ENCODE results near the gene TM9SF3.

The TM9SF3 gene

GRCh38 chr10:96532523-96532922 lies 54.3 kb downstream of the TM9SF3 start:
- H3K36me3 ChIP-seq (ENCODE audit: control insufficient read depth in 1 of 2, insufficient read depth in 2 of 2, low read length in 2 of 2): peaks cover 0 to 10% of the 10 kb centered on the region in 2 experiments
- H3K18ac ChIP-seq (ENCODE audit: low read length): no peak overlapping the region
- H3K79me2 ChIP-seq (ENCODE audit: control insufficient read depth, insufficient read depth, low read length, poor library complexity): no peaks in the 10 kb centered on the region
- WGBS (ENCODE audit: extremely low coverage, insufficient coverage, insufficient read length): no CpG with 5 or more reads among the region's 1 CpG
- no peak for DNase-seq
- H3K79me1 ChIP-seq (ENCODE audit: low read length): no peaks in the 10 kb centered on the region
- no peak overlapping the region for H3K9ac ChIP-seq (ENCODE audit: low read length)
- no peak overlapping the region for H2BK120ac ChIP-seq (ENCODE audit: insufficient read depth, low read length, poor library complexity)
- H2BK12ac ChIP-seq (ENCODE audit: low read length): no peak overlapping the region
- H4K8ac ChIP-seq (ENCODE audit: low read depth, low read length): no peak overlapping the region
- H4K91ac ChIP-seq (ENCODE audit: low read depth, low read length): no peak overlapping the region
- no peak overlapping the region for H3K4me3 ChIP-seq (ENCODE audit: low read depth, low read length)
- no peak overlapping the region for H2AFZ ChIP-seq (ENCODE audit: insufficient read depth, low read length, poor library complexity)
- H3K23ac ChIP-seq (ENCODE audit: low read length): no peak overlapping the region
- no peak overlapping the region for H3K27ac ChIP-seq (ENCODE audit: low read depth, low read length)
- no peaks in the 10 kb centered on the region for H3K27me3 ChIP-seq (ENCODE audit: insufficient read depth, low read length)
- no peaks in the 10 kb centered on the region for H3K9me3 ChIP-seq (ENCODE audit: insufficient read depth, low read depth, low read length)
- H3K14ac ChIP-seq (ENCODE audit: low read length): no peak overlapping the region
- no peaks in the 10 kb centered on the region for H3K4me1 ChIP-seq (ENCODE audit: control insufficient read depth in 1 of 2, insufficient read depth in 2 of 2, low read length in 2 of 2)
- H2AK5ac ChIP-seq (ENCODE audit: low read length): no peak overlapping the region
- no peak overlapping the region for H3K4ac ChIP-seq (ENCODE audit: low read depth, low read length)
- no peak overlapping the region for H4K12ac ChIP-seq (ENCODE audit: low read depth, low read length)
- H2BK5ac ChIP-seq (ENCODE audit: low read depth, low read length, poor library complexity): no peak overlapping the region
- no peak overlapping the region for H3K4me2 ChIP-seq (ENCODE audit: low read length)

GRCh38 chr10:96529634-96530279 lies 57.1 kb downstream of the TM9SF3 start:
- Histone ChIP-seq H3K23ac (ENCODE audit: low read length) (no peak overlapping the region), H3K9ac (ENCODE audit: low read length) (no peak overlapping the region), H2BK120ac (ENCODE audit: insufficient read depth, low read length, poor library complexity) (no peak overlapping the region), H3K14ac (ENCODE audit: low read length) (no peak overlapping the region), H2BK12ac (ENCODE audit: low read length) (no peak overlapping the region), H3K4me1 (ENCODE audit: control insufficient read depth in 1 of 2, insufficient read depth in 2 of 2, low read length in 2 of 2) (no peaks in the 10 kb centered on the region), H4K8ac (ENCODE audit: low read depth, low read length) (no peak overlapping the region), H3K18ac (ENCODE audit: low read length) (no peak overlapping the region), H3K4me2 (ENCODE audit: low read length) (no peak overlapping the region), H3K36me3 (ENCODE audit: control insufficient read depth in 1 of 2, insufficient read depth in 2 of 2, low read length in 2 of 2) (peaks cover 0 to 15% of the 10 kb centered on the region in 2 experiments), H4K91ac (ENCODE audit: low read depth, low read length) (no peak overlapping the region), H3K79me1 (ENCODE audit: low read length) (no peaks in the 10 kb centered on the region), H3K4ac (ENCODE audit: low read depth, low read length) (no peak overlapping the region), H3K27ac (ENCODE audit: low read depth, low read length) (no peak overlapping the region), H3K79me2 (ENCODE audit: control insufficient read depth, insufficient read depth, low read length, poor library complexity) (no peaks in the 10 kb centered on the region), H4K12ac (ENCODE audit: low read depth, low read length) (no peak overlapping the region), H3K4me3 (ENCODE audit: low read depth, low read length) (no peak overlapping the region), H2AK5ac (ENCODE audit: low read length) (no peak overlapping the region), H3K27me3 (ENCODE audit: insufficient read depth, low read length) (no peaks in the 10 kb centered on the region), H3K9me3 (ENCODE audit: insufficient read depth, low read depth, low read length) (no peaks in the 10 kb centered on the region), H2BK5ac (ENCODE audit: low read depth, low read length, poor library complexity) (no peak overlapping the region), H2AFZ (ENCODE audit: insufficient read depth, low read length, poor library complexity) (no peak overlapping the region)
- WGBS (ENCODE audit: extremely low coverage, insufficient coverage, insufficient read length): no CpG with 5 or more reads among the region's 6 CpGs
- no peak for DNase-seq

GRCh38 chr10:96524741-96525140 lies 62.1 kb downstream of the TM9SF3 start:
- no peak for DNase-seq
- Histone ChIP-seq H3K9me3 (ENCODE audit: insufficient read depth, low read depth, low read length) (no peaks in the 10 kb centered on the region), H4K8ac (ENCODE audit: low read depth, low read length) (no peak overlapping the region), H3K4me3 (ENCODE audit: low read depth, low read length) (no peak overlapping the region), H2BK120ac (ENCODE audit: insufficient read depth, low read length, poor library complexity) (no peak overlapping the region), H4K91ac (ENCODE audit: low read depth, low read length) (no peak overlapping the region), H3K4me1 (ENCODE audit: control insufficient read depth in 1 of 2, insufficient read depth in 2 of 2, low read length in 2 of 2) (no peaks in the 10 kb centered on the region), H3K23ac (ENCODE audit: low read length) (no peak overlapping the region), H3K14ac (ENCODE audit: low read length) (no peak overlapping the region), H2AFZ (ENCODE audit: insufficient read depth, low read length, poor library complexity) (no peak overlapping the region), H3K27me3 (ENCODE audit: insufficient read depth, low read length) (no peaks in the 10 kb centered on the region), H3K27ac (ENCODE audit: low read depth, low read length) (no peak overlapping the region), H4K12ac (ENCODE audit: low read depth, low read length) (no peak overlapping the region), H3K18ac (ENCODE audit: low read length) (no peak overlapping the region), H3K9ac (ENCODE audit: low read length) (no peak overlapping the region), H3K36me3 (ENCODE audit: control insufficient read depth in 1 of 2, insufficient read depth in 2 of 2, low read length in 2 of 2) (peaks cover 0 to 10% of the 10 kb centered on the region in 2 experiments), H3K79me2 (ENCODE audit: control insufficient read depth, insufficient read depth, low read length, poor library complexity) (no peaks in the 10 kb centered on the region), H3K79me1 (ENCODE audit: low read length) (no peaks in the 10 kb centered on the region), H3K4me2 (ENCODE audit: low read length) (no peak overlapping the region), H2BK12ac (ENCODE audit: low read length) (no peak overlapping the region), H2BK5ac (ENCODE audit: low read depth, low read length, poor library complexity) (no peak overlapping the region), H2AK5ac (ENCODE audit: low read length) (no peak overlapping the region), H3K4ac (ENCODE audit: low read depth, low read length) (no peak overlapping the region)
- WGBS (ENCODE audit: extremely low coverage, insufficient coverage, insufficient read length): no CpG with 5 or more reads among the region's 1 CpG

GRCh38 chr10:96517284-96517683 lies 69.5 kb downstream of the TM9SF3 start:
- no peak for DNase-seq
- Histone ChIP-seq H3K9me3 (ENCODE audit: insufficient read depth, low read depth, low read length) (peaks cover 2% of the 10 kb centered on the region), H3K23ac (ENCODE audit: low read length) (no peak overlapping the region), H3K4me3 (ENCODE audit: low read depth, low read length) (no peak overlapping the region), H3K79me1 (ENCODE audit: low read length) (no peaks in the 10 kb centered on the region), H4K12ac (ENCODE audit: low read depth, low read length) (no peak overlapping the region), H2BK120ac (ENCODE audit: insufficient read depth, low read length, poor library complexity) (no peak overlapping the region), H4K8ac (ENCODE audit: low read depth, low read length) (no peak overlapping the region), H3K27me3 (ENCODE audit: insufficient read depth, low read length) (peaks cover 13% of the 10 kb centered on the region), H3K4me1 (ENCODE audit: control insufficient read depth in 1 of 2, insufficient read depth in 2 of 2, low read length in 2 of 2) (peaks cover 14% of the 10 kb centered on the region in 2 experiments), H3K18ac (ENCODE audit: low read length) (no peak overlapping the region), H3K36me3 (ENCODE audit: control insufficient read depth in 1 of 2, insufficient read depth in 2 of 2, low read length in 2 of 2) (peaks cover 0 to 2% of the 10 kb centered on the region in 2 experiments), H3K14ac (ENCODE audit: low read length) (no peak overlapping the region), H2BK5ac (ENCODE audit: low read depth, low read length, poor library complexity) (no peak overlapping the region), H3K4ac (ENCODE audit: low read depth, low read length) (no peak overlapping the region), H3K27ac (ENCODE audit: low read depth, low read length) (no peak overlapping the region), H3K9ac (ENCODE audit: low read length) (no peak overlapping the region), H4K91ac (ENCODE audit: low read depth, low read length) (no peak overlapping the region), H2BK12ac (ENCODE audit: low read length) (no peak overlapping the region), H3K4me2 (ENCODE audit: low read length) (no peak overlapping the region), H3K79me2 (ENCODE audit: control insufficient read depth, insufficient read depth, low read length, poor library complexity) (no peaks in the 10 kb centered on the region), H2AFZ (ENCODE audit: insufficient read depth, low read length, poor library complexity) (no peak overlapping the region), H2AK5ac (ENCODE audit: low read length) (no peak overlapping the region)
- WGBS (ENCODE audit: extremely low coverage, insufficient coverage, insufficient read length): no CpG with 5 or more reads among the region's 1 CpG
